Tibial artery (tissue), 4 donors: ENCODE results near the gene USP17L11.
A peak's percentile ranks its signal among the peaks of the same experiment; 100 is the strongest.
"Not testable (repeated sequence)": the region's sequence is repeated elsewhere in the genome, so short reads cannot be mapped to it uniquely, and the experiment has no call there.

Experiments
- DNase-seq, 2 donors: peaks; one replicate each; pipeline ENCODE4 v3.0.0-alpha.2; 2019
- H3K27ac ChIP-seq, 2 donors: fragments of 200-600 bp; sonication (generic) in 1 of 2; 1 replicate in 1 of 2; 2 replicates in 1 of 2; pipeline ENCODE4 v1.5.1; 2018 to 2019; ENCODE audit warnings: mild to moderate bottlenecking in 1 of 2
- H3K27me3 ChIP-seq, 2 donors: fragments of 200-600 bp; sonication (generic) in 1 of 2; one replicate each; pipeline versions ENCODE4 v1.5.1 to v1.6.0; 2016 to 2019
- H3K36me3 ChIP-seq, 3 donors: fragments of 200-600 bp; sonication (generic) in 2 of 3; one replicate each; pipeline ENCODE4 v1.5.1; 2016 to 2019; ENCODE audit warnings: mild to moderate bottlenecking in 2 of 3
- H3K4me1 ChIP-seq, 4 donors: fragments of 200-600 bp; sonication (generic) in 2 of 4; 1 replicate in 3 of 4; 2 replicates in 1 of 4; pipeline ENCODE4 v1.5.1; 2016 to 2019
- H3K4me3 ChIP-seq, 2 donors: fragments of 200-600 bp; sonication (generic) in 1 of 2; 1 replicate in 1 of 2; 2 replicates in 1 of 2; pipeline ENCODE4 v1.5.1; 2018 to 2019; ENCODE audit warnings: mild to moderate bottlenecking in 2 of 2
- H3K9me3 ChIP-seq, 3 donors: fragments of 200-600 bp; sonication (generic) in 1 of 3; one replicate each; pipeline ENCODE4 v1.5.1; 2016 to 2019
- intact Hi-C: fragments of 100-400 bp; cut with DNase I; formaldehyde crosslinking; loops from one replicate; pipeline ENCODE4 v1.15.0; 2023; ENCODE audit warnings: low total_unique reads

USP17L11 gene, protein sequence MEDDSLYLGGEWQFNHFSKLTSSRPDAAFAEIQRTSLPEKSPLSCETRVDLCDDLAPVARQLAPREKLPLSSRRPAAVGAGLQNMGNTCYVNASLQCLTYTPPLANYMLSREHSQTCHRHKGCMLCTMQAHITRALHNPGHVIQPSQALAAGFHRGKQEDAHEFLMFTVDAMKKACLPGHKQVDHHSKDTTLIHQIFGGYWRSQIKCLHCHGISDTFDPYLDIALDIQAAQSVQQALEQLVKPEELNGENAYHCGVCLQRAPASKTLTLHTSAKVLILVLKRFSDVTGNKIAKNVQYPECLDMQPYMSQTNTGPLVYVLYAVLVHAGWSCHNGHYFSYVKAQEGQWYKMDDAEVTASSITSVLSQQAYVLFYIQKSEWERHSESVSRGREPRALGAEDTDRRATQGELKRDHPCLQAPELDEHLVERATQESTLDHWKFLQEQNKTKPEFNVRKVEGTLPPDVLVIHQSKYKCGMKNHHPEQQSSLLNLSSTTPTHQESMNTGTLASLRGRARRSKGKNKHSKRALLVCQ

DNA sequence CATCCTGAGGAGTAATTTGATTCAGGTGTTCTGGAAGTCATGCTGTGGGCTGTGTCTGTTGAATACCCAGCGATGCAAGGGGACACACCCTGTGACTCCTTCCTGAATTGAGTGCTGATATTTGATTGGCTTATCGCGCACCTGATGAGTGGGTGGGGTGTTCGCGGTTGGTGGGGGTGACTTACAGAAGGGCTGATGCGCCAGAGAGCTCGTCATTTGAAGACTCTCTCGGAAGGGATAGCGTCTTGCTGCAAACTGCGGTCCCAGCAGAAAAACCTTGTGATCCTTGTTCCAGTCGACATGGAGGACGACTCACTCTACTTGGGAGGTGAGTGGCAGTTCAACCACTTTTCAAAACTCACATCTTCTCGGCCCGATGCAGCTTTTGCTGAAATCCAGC is at the start of gene USP17L11:
Gene USP17L11 (plus strand): TSS at position 301 of the 400 bp plus-strand sequence. CDS start 0 bp downstream, at position 301.
- H3K4me1 ChIP-seq, H3K9me3 ChIP-seq, H3K27ac ChIP-seq, H3K36me3 ChIP-seq, DNase-seq, intact Hi-C loops, H3K4me3 ChIP-seq, H3K27me3 ChIP-seq: not testable (repeated sequence)

DNA sequence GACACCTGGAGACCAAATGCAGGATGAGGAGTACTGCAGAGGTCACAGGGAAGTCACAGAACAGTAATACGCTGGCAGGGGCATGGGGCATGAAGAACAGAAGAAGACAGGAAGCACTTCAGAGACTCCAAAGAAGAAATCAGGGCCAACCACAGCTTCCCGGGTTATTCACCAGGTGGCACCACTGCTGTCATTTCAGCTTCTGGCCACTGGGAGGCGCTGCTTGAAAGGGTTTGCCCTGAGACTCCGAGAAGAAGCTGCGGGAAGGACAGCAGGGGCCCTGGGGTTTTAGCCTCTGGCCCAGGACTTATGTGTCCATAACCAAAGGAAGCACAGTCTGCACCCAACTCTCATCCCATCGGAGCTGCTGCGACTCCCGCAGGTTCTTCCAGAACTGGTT is 49.2 kb upstream of the USP17L11 start:
- H3K4me3 ChIP-seq, intact Hi-C loops: not testable (repeated sequence)

DNA sequence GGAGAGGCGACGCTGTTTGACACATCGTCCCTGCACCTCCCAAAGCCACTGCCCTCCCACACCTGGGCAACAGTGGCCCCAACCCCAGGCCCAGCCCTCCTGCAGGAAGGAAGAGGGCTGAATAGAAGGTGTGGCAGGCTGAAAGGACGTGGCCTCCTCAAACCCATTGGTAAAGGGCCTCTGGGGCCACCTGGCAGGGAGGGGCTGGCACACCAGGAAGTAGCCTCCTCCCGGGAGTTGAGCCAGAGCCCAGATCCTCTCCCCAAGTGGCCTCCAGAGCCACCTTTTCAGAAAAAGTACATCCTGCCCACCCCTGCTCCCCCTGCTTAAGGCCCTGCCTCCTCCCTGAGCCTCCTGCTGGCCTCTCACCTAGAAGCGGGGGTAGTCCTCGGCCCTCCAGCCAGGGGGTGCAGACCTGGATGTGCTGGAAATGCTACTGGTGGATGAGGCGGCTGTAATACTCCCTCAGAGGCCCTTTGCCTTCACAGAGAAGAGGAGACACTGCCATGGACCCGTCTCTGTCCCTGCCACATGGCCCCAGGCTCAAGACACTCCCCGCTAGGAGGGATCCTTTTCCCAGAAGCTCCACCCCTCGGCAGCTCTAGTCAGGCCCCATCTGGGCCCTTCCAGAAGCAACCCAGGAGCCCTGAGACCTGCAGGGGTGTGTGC is 45.3 kb upstream of the USP17L11 start, which contains the start of gene FAM90A26:
Gene FAM90A26 (plus strand): TSS at position 619 of the 669 bp plus-strand sequence. CDS start 2,764 bp downstream, outside the sequence.
- DNase-seq, H3K4me3 ChIP-seq, H3K4me1 ChIP-seq, intact Hi-C loops, H3K9me3 ChIP-seq, H3K27me3 ChIP-seq, H3K27ac ChIP-seq, H3K36me3 ChIP-seq: not testable (repeated sequence)

More for the DNA sequence above, 49.2 kb upstream of the USP17L11 start:
- not testable (repeated sequence) for H3K9me3 ChIP-seq, H3K36me3 ChIP-seq, DNase-seq, H3K27me3 ChIP-seq, H3K27ac ChIP-seq, H3K4me1 ChIP-seq

DNA sequence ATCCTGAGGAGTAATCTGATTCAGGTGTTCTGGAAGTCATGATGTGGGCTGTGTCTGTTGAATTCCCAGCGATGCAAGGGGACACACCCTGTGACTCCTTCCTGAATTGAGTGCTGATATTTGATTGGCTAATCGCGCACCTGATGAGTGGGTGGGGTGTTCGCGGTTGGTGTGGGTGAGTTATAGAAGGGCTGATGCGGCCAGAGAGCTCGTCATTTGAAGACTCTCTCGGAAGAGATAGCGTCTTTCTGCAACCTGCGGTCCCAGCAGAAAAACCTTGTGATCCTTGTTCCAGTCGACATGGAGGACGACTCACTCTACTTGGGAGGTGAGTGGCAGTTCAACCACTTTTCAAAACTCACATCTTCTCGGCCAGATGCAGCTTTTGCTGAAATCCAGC is 4.8 kb upstream of the USP17L11 start, which contains the start of gene USP17L10:
Gene USP17L10 (plus strand): TSS at position 301 of the 400 bp plus-strand sequence. CDS start 0 bp downstream, at position 301.
- DNase-seq, H3K4me3 ChIP-seq, H3K36me3 ChIP-seq, H3K27ac ChIP-seq, H3K27me3 ChIP-seq, H3K9me3 ChIP-seq, intact Hi-C loops, H3K4me1 ChIP-seq: not testable (repeated sequence)

DNA sequence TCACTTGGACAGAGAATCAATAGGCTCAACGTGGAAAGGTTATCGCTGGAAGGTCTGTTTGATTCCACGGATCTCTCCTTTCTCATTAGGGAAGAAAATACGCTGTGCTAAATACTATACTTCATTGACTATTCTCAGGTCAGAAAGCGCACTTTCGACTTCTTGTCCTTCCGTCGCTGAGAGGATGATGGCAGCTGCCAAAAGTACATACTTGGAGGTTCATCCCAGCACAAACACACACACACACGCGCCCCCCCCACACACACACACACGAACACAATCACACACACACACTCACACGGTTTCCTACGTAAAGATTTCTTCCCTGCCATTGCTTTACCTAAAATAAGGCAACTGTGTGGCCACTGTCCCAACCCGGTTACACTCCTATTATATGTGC is 504 bp upstream of the USP17L11 start:
- peak in 1 of 2 donors; percentile 15 for DNase-seq
- intact Hi-C loops: not testable (repeated sequence)

DNA sequence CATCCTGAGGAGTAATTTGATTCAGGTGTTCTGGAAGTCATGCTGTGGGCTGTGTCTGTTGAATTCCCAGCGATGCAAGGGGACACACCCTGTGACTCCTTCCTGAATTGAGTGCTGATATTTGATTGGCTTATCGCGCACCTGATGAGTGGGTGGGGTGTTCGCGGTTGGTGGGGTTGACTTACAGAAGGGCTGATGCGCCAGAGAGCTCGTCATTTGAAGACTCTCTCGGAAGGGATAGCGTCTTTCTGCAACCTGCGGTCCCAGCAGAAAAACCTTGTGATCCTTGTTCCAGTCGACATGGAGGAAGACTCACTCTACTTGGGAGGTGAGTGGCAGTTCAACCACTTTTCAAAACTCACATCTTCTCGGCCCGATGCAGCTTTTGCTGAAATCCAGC is 4.6 kb downstream of the USP17L11 start, which contains the start of gene USP17L12:
Gene USP17L12 (plus strand): TSS at position 301 of the 400 bp plus-strand sequence. CDS start 0 bp downstream, at position 301.
- DNase-seq, H3K27ac ChIP-seq, H3K4me1 ChIP-seq, intact Hi-C loops, H3K36me3 ChIP-seq, H3K9me3 ChIP-seq, H3K4me3 ChIP-seq, H3K27me3 ChIP-seq: not testable (repeated sequence)

More for the DNA sequence above, 504 bp upstream of the USP17L11 start:
- not testable (repeated sequence) for H3K4me3 ChIP-seq, H3K27me3 ChIP-seq, H3K27ac ChIP-seq, H3K36me3 ChIP-seq, H3K9me3 ChIP-seq, H3K4me1 ChIP-seq

DNA sequence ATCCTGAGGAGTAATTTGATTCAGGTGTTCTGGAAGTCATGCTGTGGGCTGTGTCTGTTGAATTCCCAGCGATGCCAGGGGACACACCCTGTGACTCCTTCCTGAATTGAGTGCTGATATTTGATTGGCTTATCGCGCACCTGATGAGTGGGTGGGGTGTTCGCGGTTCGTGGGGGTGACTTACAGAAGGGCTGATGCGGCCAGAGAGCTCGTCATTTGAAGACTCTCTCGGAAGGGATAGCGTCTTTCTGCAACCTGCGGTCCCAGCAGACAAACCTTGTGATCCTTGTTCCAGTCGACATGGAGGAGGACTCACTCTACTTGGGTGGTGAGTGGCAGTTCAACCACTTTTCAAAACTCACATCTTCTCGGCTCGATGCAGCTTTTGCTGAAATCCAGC is 9.4 kb downstream of the USP17L11 start, which contains the start of gene USP17L13:
Gene USP17L13 (plus strand): TSS at position 301 of the 400 bp plus-strand sequence. CDS start 0 bp downstream, at position 301.
- DNase-seq, H3K27ac ChIP-seq, H3K4me3 ChIP-seq, H3K27me3 ChIP-seq, H3K4me1 ChIP-seq, H3K9me3 ChIP-seq, intact Hi-C loops, H3K36me3 ChIP-seq: not testable (repeated sequence)

DNA sequence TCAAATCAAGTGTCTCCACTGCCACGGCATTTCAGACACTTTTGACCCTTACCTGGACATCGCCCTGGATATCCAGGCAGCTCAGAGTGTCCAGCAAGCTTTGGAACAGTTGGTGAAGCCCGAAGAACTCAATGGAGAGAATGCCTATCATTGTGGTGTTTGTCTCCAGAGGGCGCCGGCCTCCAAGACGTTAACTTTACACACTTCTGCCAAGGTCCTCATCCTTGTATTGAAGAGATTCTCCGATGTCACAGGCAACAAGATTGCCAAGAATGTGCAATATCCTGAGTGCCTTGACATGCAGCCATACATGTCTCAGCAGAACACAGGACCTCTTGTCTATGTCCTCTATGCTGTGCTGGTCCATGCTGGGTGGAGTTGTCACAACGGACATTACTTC is 15.0 kb downstream of the USP17L11 start:
- H3K36me3 ChIP-seq, H3K4me1 ChIP-seq, H3K4me3 ChIP-seq, H3K9me3 ChIP-seq, H3K27ac ChIP-seq, H3K27me3 ChIP-seq, intact Hi-C loops: not testable (repeated sequence)
- peak in 1 of 2 donors; percentile 5 for DNase-seq

DNA sequence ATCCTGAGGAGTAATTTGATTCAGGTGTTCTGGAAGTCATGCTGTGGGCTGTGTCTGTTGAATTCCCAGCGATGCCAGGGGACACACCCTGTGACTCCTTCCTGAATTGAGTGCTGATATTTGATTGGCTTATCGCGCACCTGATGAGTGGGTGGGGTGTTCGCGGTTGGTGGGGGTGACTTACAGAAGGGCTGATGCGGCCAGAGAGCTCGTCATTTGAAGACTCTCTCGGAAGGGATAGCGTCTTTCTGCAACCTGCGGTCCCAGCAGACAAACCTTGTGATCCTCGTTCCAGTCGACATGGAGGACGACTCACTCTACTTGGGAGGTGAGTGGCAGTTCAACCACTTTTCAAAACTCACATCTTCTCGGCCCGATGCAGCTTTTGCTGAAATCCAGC is 18.9 kb downstream of the USP17L11 start, which contains the start of gene USP17L15:
Gene USP17L15 (plus strand): TSS at position 301 of the 400 bp plus-strand sequence. CDS start 0 bp downstream, at position 301.
- H3K27me3 ChIP-seq, DNase-seq, H3K27ac ChIP-seq, H3K36me3 ChIP-seq, H3K4me1 ChIP-seq, intact Hi-C loops, H3K4me3 ChIP-seq, H3K9me3 ChIP-seq: not testable (repeated sequence)

DNA sequence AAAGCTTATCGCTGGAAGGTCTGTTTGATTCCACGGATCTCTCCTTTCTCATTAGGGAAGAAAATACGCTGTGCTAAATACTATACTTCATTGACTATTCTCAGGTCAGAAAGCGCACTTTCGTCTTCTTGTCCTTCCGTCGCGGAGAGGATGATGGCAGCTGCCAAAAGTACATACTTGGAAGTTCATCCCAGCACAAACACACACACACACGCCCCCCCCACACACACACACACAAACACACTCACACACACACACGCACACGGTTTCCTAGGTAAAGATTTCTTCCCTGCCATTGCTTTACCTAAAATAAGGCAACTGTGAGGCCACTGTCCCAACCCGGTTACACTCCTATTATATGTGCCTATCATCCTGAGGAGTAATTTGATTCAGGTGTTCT is 23.3 kb downstream of the USP17L11 start:
- H3K27ac ChIP-seq, H3K9me3 ChIP-seq, H3K4me1 ChIP-seq, intact Hi-C loops, H3K4me3 ChIP-seq, H3K36me3 ChIP-seq, H3K27me3 ChIP-seq: not testable (repeated sequence)
- DNase-seq: peak; percentile 17 to 57

DNA sequence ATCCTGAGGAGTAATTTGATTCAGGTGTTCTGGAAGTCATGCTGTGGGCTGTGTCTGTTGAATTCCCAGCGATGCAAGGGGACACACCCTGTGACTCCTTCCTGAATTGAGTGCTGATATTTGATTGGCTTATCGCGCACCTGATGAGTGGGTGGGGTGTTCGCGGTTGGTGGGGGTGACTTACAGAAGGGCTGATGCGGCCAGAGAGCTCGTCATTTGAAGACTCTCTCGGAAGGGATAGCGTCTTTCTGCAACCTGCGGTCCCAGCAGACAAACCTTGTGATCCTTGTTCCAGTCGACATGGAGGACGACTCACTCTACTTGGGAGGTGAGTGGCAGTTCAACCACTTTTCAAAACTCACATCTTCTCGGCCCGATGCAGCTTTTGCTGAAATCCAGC is 28.4 kb downstream of the USP17L11 start, which contains the start of gene USP17L17:
Gene USP17L17 (plus strand): TSS at position 301 of the 400 bp plus-strand sequence. CDS start 0 bp downstream, at position 301.
- H3K36me3 ChIP-seq, H3K27me3 ChIP-seq, H3K27ac ChIP-seq, H3K9me3 ChIP-seq, H3K4me3 ChIP-seq, intact Hi-C loops, DNase-seq, H3K4me1 ChIP-seq: not testable (repeated sequence)

DNA sequence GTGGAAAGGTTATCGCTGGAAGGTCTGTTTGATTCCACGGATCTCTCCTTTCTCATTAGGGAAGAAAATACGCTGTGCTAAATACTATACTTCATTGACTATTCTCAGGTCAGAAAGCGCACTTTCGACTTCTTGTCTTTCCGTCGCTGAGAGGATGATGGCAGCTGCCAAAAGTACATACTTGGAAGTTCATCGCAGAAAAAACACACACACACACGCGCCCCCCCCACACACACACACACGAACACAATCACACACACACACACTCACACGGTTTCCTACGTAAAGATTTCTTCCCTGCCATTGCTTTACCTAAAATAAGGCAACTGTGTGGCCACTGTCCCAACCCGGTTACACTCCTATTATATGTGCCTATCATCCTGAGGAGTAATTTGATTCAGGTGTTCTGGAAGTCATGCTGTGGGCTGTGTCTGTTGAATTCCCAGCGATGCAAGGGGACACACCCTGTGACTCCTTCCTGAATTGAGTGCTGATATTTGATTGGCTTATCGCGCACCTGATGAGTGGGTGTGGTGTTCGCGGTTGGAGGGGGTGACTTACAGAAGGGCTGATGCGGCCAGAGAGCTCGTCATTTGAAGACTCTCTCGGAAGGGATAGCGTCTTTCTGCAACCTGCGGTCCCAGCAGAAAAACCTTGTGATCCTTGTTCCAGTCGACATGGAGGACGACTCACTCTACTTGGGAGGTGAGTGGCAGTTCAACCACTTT is 32.9 kb downstream of the USP17L11 start, which contains the start of gene USP17L18:
Gene USP17L18 (plus strand): TSS at position 678 of the 728 bp plus-strand sequence. CDS start 0 bp downstream, at position 678.
- intact Hi-C loops, H3K27ac ChIP-seq, H3K9me3 ChIP-seq, H3K36me3 ChIP-seq, H3K4me3 ChIP-seq, H3K27me3 ChIP-seq, H3K4me1 ChIP-seq: not testable (repeated sequence)
- peak; percentile 24 to 63 for DNase-seq

DNA sequence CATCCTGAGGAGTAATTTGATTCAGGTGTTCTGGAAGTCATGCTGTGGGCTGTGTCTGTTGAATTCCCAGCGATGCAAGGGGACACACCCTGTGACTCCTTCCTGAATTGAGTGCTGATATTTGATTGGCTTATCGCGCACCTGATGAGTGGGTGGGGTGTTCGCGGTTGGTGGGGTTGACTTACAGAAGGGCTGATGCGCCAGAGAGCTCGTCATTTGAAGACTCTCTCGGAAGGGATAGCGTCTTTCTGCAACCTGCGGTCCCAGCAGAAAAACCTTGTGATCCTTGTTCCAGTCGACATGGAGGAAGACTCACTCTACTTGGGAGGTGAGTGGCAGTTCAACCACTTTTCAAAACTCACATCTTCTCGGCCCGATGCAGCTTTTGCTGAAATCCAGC is 37.9 kb downstream of the USP17L11 start, which contains the start of gene USP17L19:
Gene USP17L19 (plus strand): TSS at position 301 of the 400 bp plus-strand sequence. CDS start 0 bp downstream, at position 301.
- DNase-seq, H3K4me3 ChIP-seq, H3K9me3 ChIP-seq, H3K27me3 ChIP-seq, intact Hi-C loops, H3K27ac ChIP-seq, H3K4me1 ChIP-seq, H3K36me3 ChIP-seq: not testable (repeated sequence)
